HG03432 (cell line): Measurements from ENCODE around the gene PKN2.

Source experiments
- ATAC-seq: cut with Tn5 transposase; IDR thresholded peaks from one replicate; pipeline ENCODE4 v1.9.1; 2021; ENCODE audit warnings: mild to moderate bottlenecking, moderate library complexity; ENCODE audit not compliant: unreplicated experiment

Gene PKN2

DNA sequence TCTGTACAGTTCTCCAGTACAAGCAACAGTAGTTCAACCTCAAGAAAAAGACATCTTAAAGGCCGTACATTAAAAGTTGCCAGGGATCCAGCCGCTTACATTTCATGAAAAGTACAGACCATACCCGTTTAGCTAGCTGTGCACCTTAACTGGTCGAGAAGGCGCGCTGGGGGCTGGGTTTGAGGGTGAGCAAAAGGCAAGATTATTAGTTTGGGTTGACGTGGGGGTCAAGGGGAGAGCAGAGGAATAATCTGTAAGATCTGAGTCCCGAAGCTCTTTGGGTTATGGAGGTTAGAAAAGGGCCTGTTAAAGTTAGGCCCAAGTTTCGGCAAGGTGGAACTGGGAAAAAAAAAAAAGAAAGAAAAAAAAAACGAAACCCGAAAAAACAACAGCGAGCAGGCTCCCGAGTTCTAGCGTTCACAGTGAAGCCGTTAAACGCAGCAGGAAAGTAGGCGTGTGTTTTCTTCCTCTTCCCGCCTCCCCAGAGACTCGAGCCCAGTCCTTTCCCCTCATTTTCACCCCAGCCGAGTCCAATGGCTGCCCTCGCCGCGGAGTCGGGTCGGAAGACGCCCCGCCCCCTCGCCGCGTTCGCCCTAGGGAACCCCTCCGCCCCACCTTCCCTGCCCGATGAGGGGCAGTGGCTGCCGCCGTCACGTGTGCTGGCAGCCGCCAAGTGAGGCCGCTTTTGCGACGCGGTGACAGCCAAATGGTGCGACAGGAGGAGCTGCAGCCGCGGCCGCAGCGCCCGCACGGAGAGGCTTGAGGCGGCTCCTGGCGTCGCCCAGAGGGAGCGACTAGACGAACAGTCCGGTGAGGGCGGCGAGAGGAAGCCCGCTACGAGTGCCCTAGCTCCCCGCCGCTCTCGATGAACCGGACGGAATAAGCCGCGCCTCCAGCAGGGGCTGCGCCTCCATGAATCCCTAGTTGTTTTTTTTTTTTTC lies at the start of gene PKN2:
Gene PKN2, plus strand, starts transcription at position 733 of the 941 bp plus-strand sequence. CDS start 308 bp downstream, outside the sequence.
- ATAC-seq = peak; percentile 90

DNA sequence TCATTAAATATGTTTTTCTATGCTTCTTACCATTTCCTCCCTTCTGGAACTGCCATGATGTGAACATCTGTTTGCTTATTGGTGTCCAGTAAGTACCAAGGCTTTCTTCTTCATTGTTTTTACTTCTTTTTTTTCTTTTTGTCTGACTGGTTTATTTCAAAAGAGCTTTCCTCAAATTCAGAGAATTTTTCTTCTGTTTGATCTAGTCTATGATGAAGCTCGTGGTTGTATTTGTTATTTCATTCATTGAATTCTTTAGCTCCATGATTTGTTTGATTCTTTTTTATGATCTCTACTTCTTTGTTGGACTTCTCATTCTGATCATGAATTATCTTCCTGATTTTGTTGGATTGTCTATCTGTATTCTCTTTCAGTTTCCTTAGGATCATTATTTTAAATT lies 49.5 kb upstream of the PKN2 start:
- ATAC-seq = no peak

DNA sequence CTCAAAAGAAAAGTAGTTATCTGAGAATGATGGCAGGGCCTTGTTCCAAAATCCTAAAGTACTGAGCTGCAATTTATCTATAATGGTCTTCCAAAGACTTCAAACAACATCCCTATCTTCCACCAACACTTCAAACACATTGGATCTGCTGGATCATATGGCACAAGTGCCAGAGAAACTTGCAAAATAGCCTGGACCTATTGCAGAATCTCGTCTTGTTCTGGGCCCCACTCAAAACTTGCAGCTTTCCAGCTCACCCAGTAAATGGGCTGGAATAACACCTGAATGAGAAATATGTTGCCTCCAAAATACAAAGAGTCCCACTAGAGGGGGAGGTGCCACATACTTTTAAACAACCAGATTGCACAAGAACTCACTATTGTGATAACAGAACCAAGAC lies 44.0 kb upstream of the PKN2 start:
- no peak for ATAC-seq

DNA sequence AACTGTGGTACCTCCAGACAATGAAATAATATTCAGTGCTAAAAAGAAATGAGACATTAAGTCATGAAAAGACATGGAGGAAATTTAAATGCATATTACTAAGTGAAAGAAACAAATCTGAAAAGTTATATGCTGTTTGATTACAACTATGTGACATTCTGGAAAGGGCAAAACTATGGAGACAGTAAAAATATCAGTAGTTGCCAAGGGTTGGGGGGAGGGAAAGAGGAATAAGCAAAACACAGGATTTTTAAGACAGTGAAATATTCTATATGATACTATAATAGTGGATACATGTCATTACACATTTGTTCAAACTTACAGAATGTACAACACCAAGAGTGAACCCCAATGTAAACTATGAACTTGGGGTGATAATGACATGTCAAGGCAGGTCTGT lies 38.2 kb upstream of the PKN2 start:
- no peak for ATAC-seq

DNA sequence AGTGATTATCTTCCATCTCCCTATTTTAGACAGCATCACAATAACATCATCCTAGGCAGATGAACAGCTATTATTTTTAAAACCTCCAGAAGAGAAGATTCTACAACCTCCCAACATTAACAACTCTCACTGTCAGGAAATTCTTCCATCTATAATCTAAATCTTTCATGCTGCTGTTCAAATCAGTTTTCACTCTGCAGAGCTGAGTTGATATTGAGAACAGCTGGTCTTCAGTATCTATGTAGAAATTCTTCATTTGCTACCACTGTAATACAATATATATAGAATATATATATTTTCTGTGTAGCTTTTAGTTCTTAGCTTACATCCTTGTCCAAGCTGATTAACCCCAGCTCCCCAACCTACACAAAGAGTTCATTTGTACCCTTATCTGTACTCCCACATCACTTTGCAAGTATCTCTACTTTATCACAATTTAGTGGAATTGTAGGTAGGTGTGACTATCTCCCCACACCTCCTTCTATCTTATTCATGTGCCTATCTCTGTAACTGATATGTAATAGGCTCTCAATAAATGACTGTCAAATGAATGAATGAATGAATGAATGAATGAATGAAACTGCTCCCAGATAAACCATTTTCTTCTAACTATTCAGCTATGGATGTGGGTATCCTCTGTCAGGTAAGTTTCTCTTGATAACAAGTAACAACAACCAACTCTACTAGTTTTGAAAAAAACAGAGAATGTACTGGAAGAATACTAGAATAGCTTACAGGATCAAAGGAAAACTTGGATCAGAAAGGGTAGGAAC lies 37.4 kb upstream of the PKN2 start:
- peak; percentile 5 for ATAC-seq

DNA sequence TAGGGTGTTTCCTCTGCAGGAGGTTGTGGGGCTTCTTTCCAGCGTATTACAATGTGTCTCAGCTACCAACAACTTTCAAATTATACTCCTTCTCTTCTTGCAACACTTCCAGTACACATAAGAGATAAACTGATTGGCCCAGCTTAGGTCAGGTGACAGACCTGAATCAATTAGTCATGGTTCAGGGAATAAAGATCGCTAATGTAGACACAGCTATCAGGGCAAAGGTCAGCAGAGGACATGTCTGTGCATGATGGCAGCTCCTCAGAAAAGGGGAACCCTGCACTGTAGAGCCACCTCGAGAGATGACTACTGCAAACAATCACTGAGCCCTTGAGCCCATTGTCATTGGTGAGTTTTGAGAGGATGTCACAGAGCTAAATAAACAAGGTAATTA lies 36.8 kb upstream of the PKN2 start:
- peak; percentile 81 for ATAC-seq

DNA sequence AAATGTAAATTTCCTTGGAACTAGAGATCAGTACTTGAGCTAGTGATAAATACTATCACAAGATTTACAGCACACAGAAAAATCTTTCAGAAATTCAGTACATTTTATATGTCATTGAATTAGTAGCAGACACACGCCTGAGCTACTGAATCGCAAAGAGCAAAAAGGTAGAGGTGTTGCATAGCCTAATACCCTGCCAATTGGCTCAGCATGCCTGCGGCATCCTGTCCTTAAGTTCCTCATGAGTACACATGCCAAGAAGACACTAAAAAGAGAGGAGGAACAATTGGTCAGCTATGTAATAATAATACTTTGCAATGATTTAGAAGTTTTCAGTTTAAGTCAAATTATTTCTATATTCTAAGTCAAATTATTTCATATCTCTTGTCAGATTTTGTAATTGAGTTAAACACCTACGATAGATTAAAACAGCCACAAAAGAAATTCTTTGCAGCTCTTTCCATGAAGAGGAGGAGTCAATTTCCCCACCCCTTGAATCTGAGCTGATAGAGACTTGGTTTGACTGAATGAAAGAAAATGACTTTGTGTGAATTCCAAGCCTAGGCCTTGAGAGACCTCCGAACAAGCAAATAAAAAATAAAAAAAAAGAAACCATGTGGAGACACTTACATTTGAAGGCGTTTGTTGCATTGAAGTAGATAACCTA lies 36.2 kb upstream of the PKN2 start:
- ATAC-seq = no peak

DNA sequence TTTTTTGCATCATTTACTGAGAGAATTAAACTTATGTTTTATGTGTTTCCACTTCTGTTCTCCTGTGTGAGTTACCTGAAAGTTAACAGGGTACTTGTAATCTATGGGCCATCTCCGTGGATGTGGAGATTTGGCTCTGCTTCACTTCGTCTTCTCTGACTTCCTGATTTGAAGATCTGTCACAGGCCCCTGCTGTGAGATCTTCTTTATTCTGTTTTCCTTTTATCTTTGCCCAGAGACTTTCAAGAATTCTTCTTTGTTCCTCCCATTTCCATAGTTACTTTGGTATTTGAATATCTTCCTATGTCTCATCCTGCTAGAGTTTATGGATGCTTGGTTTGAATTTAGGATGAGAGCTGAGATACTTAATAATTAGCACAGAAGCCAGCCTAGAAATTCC lies 35.4 kb upstream of the PKN2 start:
- no peak for ATAC-seq

DNA sequence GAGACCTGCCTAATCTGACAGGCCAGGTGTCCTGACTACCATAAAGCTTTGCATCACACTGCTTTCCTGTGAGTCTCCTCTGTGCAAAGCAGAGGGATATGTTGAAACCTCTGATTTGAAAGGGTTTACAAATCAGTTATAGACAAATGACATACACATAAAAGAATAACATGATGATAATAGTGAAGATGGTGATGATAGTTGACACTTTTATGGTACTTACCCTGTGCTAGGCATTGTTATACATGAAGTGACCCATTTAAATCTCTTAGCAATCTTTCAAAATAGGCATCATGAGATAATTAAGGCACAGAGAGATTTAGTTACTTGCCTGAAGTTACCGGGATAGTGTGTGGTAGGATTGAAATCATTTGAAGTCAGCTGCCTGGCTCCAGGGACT lies 34.1 kb upstream of the PKN2 start:
- no peak for ATAC-seq

DNA sequence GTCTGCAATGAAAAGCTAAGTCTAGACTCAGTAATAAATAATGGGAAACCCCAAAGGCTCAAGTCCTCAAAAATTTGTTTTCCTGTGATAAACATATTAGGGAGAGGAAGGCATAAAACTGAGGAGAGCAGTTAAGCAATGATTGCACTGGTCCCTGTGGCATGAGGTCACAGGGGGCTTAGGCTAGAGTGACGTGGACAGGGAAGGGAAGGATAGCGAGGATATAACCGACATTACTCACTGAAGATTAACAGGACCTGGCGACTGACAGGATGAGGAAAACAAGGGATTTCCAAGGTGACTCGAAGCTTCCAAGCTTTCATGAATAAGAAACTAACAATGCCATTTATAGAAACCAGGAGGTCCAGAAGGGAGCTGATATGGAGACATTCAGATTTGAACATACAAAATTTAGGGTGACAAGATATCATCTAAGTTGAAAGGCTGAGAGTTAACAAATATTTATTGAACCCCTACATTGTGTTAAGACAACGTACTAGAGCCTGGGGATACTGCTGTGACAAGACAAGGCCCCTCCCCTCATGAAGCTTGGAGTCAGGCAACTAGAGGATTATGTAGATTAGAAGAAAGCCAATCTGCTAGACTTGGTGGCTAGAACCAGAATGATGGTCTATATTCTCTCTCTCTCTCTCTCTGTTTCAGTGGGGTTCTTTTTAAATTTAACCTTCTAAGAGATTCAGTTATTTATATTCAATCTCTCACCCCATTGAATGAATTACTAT lies 33.2 kb upstream of the PKN2 start:
- no peak for ATAC-seq

DNA sequence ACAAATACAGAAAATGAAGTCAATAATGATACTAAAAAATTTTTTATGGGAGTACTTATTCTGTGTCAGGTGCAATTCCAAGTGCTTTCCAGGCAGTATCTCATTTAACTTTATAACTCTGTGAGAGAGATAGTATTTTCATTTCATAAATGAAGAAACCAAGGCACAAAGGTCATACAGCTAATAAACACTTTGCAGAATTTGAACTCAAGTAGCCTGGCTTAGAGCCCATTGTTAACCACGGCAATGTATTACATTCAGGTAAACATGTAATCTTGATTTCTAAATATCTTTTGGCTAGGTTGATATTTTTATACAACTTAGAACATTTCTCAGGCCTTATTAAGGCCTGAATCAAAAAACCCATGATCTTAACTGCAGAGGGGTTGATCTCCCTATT lies 28.9 kb upstream of the PKN2 start:
- no peak for ATAC-seq

DNA sequence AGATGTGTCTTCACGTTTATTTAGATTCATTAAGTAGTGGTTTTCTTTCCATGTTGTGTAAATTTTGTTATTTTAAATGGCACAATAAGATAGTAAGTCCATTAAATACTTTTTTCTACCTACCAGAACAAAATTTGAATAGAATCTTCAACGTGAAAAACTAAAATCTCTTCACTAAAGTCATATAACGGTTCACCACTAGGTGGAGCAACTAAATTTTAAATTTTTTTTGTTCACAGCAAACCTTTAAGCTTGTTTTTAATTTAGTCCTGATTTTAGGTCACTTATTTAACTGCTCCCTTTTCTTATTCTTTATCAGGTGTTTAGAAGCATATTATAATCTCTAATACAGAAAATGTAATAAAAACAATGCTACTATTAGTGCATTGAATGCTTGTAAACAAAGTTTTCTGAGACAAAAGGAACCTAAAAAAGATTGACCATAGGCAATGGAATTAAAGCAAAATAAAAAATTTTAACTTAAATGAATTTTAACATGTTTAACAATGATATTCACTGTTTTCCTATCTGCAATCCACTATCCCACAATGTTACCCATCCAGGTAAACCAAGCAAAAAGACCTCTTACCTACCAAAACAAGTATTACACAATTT lies 28.3 kb upstream of the PKN2 start:
- no peak for ATAC-seq

DNA sequence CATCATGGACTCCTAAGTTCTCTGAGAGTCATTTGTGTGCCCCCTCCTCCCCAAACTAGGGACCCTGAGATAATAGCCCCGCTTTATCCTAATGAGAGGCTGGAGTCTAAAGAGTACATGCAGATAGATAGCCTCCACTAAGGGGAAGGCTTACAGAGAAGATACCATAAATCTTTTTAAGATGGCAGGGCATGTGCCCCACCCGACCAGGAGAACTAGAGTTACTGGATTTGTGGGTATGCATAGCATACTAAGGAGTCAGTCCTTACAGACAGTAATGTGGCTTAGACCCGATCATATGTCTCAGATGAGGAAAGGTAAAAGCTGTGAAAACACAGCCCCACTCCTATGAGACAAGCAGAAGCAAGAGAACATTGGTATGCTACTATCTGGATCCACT lies 25.7 kb upstream of the PKN2 start:
- no peak for ATAC-seq

DNA sequence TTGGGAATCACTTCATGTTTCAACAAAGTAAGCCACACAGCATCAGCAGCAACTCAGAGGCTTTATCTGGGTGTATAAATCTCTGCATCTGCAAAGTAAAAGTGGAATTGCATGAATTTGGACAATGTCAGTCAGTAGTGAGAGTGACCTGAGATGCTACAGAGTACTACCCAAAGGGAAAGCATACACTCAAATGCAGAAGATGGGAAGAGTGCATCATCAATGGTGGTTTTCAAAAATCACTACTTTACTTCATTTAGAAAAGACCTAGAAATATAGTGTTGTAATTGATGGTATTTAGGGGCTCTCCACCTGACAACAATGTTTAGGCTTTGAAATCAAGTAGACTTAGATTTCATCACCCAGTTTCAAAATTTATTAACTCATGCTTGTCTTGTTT lies 24.5 kb upstream of the PKN2 start:
- no peak for ATAC-seq

DNA sequence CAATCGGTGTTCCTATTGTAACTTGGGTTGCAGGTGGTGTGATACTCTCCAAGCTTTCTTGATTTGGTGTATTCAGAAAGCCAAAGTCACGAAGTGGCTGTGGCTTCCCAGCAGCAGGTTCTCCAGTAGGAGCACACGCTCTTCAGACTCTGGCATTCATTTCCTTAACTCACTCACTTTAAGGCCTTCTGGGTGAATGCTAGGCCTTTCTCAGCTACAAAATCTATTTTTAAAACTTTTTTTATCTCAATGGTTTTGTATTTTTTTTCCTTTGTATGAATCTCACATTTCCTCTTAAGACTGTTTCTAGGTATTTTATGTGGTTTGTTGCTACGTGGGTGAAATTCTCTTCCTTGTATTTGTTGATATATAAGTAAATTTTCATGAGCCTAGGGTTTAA lies 22.9 kb upstream of the PKN2 start:
- no peak for ATAC-seq

DNA sequence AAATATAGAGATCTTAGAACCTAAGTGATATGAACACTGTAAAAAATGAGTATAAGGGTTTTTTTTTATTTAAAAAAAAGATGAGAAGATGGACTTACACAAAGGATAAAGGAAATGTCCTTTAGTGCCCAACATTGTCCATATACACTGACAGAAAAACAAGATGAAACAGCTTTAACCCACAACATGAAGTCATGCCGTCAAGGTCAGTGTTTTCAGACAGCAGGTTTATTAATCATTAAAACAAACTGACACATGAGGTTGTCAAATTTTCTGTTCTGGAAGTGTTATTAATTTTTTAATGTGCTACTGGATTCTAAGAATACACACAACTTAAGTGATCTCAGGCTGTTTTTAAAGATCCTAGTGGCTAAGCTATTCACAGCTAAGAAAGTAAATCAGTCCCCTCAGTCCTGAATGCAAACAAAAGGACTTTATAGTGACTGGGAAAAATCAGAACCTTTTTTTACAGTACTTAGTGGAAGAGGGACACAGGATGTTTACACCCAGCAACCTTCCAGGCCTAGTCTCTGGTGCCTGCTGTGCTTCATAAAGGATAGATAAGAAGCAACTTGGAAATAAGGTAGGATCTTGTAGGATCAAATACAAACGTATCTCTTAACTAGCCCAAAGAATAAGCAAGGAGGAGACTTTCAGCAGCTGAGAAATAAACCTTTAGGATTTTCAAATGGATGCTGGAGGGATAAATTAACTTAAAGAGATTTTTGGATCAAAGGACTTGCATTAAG lies 21.9 kb upstream of the PKN2 start:
- no peak for ATAC-seq

DNA sequence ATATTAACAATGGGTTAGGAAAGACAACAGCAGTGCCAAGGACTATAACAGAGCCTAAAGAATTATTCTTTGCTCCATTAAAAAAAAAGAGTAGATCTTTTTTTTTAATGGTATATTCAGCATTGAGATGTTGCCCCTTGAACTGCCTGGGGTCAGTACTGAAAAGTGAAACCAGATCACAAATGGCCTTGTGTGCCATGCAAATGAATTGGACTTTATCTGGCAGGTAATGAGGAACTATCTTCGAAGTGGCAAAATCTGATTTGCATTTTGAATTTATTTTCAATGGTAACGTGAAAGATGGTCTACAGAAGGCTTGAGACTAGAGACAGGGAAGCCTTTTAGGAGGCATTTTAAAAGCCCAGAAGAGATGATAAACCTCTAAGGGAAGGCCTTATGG lies 21.4 kb upstream of the PKN2 start:
- no peak for ATAC-seq

DNA sequence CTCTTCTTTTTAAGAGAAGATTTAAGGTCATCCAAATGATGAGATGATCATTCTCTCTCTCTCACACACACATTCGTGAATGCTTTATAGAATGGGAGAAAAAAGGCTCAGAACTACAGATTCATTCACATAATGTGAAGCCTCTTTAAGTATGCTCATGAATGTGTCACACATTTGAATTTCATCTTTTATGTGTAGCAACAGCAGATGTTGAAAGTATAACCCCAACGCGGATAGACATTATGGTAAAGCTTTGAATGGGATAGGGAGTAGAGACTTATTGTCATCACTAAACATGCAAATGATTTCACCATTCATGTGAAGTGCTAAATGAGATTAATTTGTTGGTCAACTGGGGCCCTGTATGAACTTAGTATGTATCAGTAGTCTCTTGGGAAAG lies 15.7 kb upstream of the PKN2 start:
- no peak for ATAC-seq

DNA sequence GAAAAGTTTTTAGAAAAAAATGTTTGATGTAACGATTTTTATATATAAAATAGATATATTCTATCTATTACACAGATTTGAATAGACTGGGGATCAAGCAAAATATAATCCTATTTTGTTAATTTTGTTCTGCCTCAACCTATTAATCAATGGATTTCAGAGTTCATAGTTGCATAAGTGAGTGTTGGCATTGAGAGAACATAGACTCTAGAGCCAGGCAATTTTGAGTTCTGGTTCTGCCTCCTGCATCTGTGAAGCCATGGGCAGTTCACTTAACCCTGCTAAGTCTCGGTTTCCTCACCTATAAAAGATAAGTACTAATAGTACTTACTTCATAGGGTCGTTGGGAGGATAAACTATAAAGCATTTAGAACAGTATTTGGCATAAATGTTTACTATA lies 13.6 kb upstream of the PKN2 start:
- no peak for ATAC-seq

DNA sequence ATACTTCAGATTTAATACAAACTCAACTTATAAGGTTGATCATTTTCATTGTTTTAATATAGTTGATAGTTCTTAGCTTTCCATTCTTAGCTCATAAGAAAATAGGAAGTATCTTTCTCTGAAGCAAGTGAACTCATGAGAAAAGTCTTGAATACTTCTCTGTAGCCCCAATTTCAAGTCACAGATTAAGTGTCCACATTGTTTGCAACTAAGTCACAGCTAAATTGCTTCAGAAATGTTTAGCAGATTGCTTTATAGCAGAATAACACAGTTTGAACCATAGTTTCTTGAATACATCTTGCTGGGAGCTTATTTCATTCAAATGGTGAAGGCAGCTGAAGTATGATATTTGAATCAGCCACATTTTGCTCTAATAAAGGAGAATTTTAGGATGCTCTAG lies 10.6 kb upstream of the PKN2 start:
- ATAC-seq = no peak
